DOHH2 (cell line): ENCODE measurements around the gene KAZALD1.

Experiments
- H3F3A ChIP-seq: fragments of 200-600 bp; sonication (generic), shearing (Covaris generic); 2 replicates; pipeline ENCODE4 v1.6.0; 2016; ENCODE audit warnings: antibody characterized with exemption, mild to moderate bottlenecking; ENCODE audit not compliant: control insufficient read depth, insufficient read depth
- H3K27ac ChIP-seq: fragments of 200-600 bp; sonication (generic); 2 replicates; pipeline ENCODE4 v1.5.1; 2014; ENCODE audit warnings: low read depth, mild to moderate bottlenecking, low read length, moderate library complexity
- H3K27me3 ChIP-seq: fragments of 200-600 bp; sonication (generic); 2 replicates; pipeline ENCODE4 v1.6.1; 2014; ENCODE audit warnings: mild to moderate bottlenecking, low read length, mixed read lengths; ENCODE audit not compliant: control insufficient read depth
- H3K36me3 ChIP-seq: fragments of 200-600 bp; sonication (generic); 2 replicates; pipeline ENCODE4 v1.6.1; 2014; ENCODE audit warnings: mild to moderate bottlenecking, low read length, moderate library complexity, mixed read lengths; ENCODE audit not compliant: control insufficient read depth
- H3K4me1 ChIP-seq: fragments of 200-600 bp; sonication (generic); 2 replicates; pipeline ENCODE4 v1.6.1; 2014; ENCODE audit warnings: mild to moderate bottlenecking, low read length, mixed read lengths; ENCODE audit not compliant: control insufficient read depth
- H3K4me2 ChIP-seq: fragments of 200-600 bp; sonication (generic); 2 replicates; pipeline ENCODE4 v1.6.0; 2014; ENCODE audit warnings: mild to moderate bottlenecking, low read length, moderate library complexity
- H3K4me3 ChIP-seq: fragments of 200-600 bp; sonication (generic); 2 replicates; pipeline ENCODE4 v1.5.1; 2014; ENCODE audit warnings: mild to moderate bottlenecking, low read length, mixed read lengths
- H3K79me2 ChIP-seq: fragments of 200-600 bp; sonication (generic); 2 replicates; pipeline ENCODE4 v1.6.1; 2014; ENCODE audit warnings: mild to moderate bottlenecking, low read length, mixed read lengths; ENCODE audit not compliant: control insufficient read depth
- H3K9me2 ChIP-seq: fragments of 200-600 bp; sonication (generic); replicated peaks from 2 replicates; pipeline ENCODE4 v1.6.1; 2014; ENCODE audit warnings: mild to moderate bottlenecking, low read length, mixed read lengths; ENCODE audit not compliant: control insufficient read depth
- H3K9me3 ChIP-seq: fragments of 200-600 bp; sonication (generic); 2 replicates; pipeline ENCODE4 v1.6.1; 2014; ENCODE audit warnings: antibody characterized with exemption, low read length, mixed read lengths; ENCODE audit not compliant: control insufficient read depth, insufficient read depth
- H4K20me1 ChIP-seq: fragments of 200-600 bp; sonication (generic); 2 replicates; pipeline ENCODE4 v1.6.0; 2014; ENCODE audit warnings: low read depth, mild to moderate bottlenecking, antibody characterized with exemption, low read length, moderate library complexity; ENCODE audit not compliant: control insufficient read depth, insufficient read depth
- EZH2phosphoT487 ChIP-seq: fragments of 200-600 bp; sonication (generic); IDR thresholded peaks from 2 replicates; pipeline ENCODE4 v1.6.1; 2017; ENCODE audit warnings: borderline replicate concordance, mild to moderate bottlenecking, antibody characterized with exemption, low read length, moderate library complexity, mixed read lengths
- TF ChIP-seq, protein P1 (sequence below): fragments of 200-600 bp; sonication (generic); IDR thresholded peaks from one replicate; pipeline ENCODE4 v1.5.1; 2014; ENCODE audit warnings: antibody characterized with exemption, mild to moderate bottlenecking, low read depth, low read length; ENCODE audit not compliant: poor library complexity, severe bottlenecking

KAZALD1 gene

DNA sequence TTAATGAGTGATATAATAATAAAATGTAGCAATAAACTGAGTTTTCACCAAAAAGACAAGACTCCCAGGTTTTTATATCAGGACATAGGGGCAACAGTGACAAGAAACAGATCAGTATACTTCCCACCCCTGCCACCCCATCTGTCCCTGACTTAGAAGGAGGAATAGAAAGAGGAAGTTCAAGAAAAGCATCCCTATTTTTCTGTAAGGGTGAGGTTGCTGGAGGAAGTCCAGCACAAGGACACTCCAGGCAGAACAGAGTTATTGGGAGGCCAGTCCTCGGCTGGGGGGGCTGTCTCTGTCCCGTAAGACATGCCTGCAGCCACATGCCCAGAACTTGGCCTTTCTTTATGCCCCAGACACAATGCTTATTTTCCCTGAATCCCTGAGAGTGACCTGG lies 52.9 kb downstream of the KAZALD1 start:
- no peaks in the 10 kb centered on the region for H3K79me2 ChIP-seq
- peak overlapping the region; percentile 25 for H3K4me2 ChIP-seq
- no peaks in the 10 kb centered on the region for H3K9me3 ChIP-seq
- no peaks in the 10 kb centered on the region for H3F3A ChIP-seq
- H3K9me2 ChIP-seq = no peaks in the 10 kb centered on the region
- no peak overlapping the region for H3K4me3 ChIP-seq
- peaks cover 13% of the 10 kb centered on the region for H3K27me3 ChIP-seq
- H3K4me1 ChIP-seq = peaks cover 12% of the 10 kb centered on the region
- no peak for TF ChIP-seq EZH2phosphoT487
- TF ChIP-seq, protein P1, sequence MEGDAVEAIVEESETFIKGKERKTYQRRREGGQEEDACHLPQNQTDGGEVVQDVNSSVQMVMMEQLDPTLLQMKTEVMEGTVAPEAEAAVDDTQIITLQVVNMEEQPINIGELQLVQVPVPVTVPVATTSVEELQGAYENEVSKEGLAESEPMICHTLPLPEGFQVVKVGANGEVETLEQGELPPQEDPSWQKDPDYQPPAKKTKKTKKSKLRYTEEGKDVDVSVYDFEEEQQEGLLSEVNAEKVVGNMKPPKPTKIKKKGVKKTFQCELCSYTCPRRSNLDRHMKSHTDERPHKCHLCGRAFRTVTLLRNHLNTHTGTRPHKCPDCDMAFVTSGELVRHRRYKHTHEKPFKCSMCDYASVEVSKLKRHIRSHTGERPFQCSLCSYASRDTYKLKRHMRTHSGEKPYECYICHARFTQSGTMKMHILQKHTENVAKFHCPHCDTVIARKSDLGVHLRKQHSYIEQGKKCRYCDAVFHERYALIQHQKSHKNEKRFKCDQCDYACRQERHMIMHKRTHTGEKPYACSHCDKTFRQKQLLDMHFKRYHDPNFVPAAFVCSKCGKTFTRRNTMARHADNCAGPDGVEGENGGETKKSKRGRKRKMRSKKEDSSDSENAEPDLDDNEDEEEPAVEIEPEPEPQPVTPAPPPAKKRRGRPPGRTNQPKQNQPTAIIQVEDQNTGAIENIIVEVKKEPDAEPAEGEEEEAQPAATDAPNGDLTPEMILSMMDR = no peak
- no peak overlapping the region for H3K27ac ChIP-seq
- H3K36me3 ChIP-seq = no peaks in the 10 kb centered on the region
- no peaks in the 10 kb centered on the region for H4K20me1 ChIP-seq
